C4-2B (cell line): ENCODE results near the gene PDE4DIP.
"Not testable (repeated sequence)": the region's sequence is repeated elsewhere in the genome, so short reads cannot be mapped to it uniquely, and the experiment has no call there.

Experiments
- CTCF ChIP-seq: fragments of 450-650 bp; conservative IDR thresholded peaks from 2 replicates; pipeline ENCODE4 v1.5.1; 2017; ENCODE audit warnings: mild to moderate bottlenecking
- ZFX ChIP-seq: fragments of 450-650 bp; IDR thresholded peaks from 2 replicates; pipeline ENCODE4 v1.6.1; 2017

- not testable (repeated sequence) for TF ChIP-seq CTCF, ZFX
Observed at GRCh38 chr1:149033916-149034315, 189.7 kb downstream of the PDE4DIP start.
